Measurements from ENCODE around the gene HOXB13.

DNA sequence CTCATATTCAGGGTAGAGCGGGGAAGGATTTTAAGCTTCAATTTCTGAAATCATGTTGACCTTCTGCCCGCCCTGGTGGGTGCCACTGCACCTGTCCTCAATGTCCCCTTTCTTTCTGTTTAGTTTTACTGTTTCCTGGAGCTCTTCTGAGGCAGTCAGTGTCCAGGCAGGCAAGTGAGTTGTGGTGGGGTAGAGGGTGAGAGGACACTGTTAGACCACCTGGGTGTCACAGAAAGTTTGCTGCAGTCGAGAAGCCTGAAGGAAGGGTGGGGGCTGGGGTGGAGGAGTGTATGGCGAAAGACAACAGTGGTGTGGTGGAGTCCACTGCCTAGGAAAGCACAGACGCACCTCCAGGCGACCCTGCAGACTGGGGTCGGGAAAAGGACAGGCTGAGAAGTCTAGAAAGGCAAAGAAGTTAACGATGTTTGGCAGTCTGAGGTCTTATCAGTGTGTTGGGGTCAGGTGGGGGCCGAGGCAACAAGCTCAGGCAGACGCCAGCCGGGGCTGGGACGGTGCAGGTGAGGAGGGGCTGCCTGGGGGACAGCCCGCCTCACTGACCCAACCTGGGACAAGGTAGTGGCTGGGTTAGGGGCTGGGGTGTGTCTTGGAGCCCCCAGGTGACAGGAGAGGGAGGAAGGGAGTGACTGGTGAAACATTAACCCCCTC, 23.3 kb upstream of the HOXB13 start:
- TF ChIP-seq, protein P1, sequence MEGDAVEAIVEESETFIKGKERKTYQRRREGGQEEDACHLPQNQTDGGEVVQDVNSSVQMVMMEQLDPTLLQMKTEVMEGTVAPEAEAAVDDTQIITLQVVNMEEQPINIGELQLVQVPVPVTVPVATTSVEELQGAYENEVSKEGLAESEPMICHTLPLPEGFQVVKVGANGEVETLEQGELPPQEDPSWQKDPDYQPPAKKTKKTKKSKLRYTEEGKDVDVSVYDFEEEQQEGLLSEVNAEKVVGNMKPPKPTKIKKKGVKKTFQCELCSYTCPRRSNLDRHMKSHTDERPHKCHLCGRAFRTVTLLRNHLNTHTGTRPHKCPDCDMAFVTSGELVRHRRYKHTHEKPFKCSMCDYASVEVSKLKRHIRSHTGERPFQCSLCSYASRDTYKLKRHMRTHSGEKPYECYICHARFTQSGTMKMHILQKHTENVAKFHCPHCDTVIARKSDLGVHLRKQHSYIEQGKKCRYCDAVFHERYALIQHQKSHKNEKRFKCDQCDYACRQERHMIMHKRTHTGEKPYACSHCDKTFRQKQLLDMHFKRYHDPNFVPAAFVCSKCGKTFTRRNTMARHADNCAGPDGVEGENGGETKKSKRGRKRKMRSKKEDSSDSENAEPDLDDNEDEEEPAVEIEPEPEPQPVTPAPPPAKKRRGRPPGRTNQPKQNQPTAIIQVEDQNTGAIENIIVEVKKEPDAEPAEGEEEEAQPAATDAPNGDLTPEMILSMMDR (conservative IDR thresholded peaks at IDR 0.05; ENCODE audit: low read depth in 2 of 2): no peak
- peak; percentile 44 for TF ChIP-seq EZH2 (IDR thresholded peaks at IDR 0.05; ENCODE audit: low read depth, unreplicated experiment)
- no peak for TF ChIP-seq POLR2AphosphoS5 (IDR thresholded peaks at IDR 0.05; ENCODE audit: low read depth)
- no peak for TF ChIP-seq REST (IDR thresholded peaks at IDR 0.05; ENCODE audit: unreplicated experiment)
- TF ChIP-seq ZNF331 (CRISPR knock-in tag; IDR thresholded peaks at IDR 0.05; ENCODE audit: low read depth): no peak
- no peak for TF ChIP-seq STAT1 (IDR thresholded peaks at IDR 0.05; ENCODE audit: unreplicated experiment)

Data from GM23338 (cell line).